Motor neuron (in vitro differentiated cells): ENCODE data around the gene CBL. TPM values are rescaled to one million over a fixed set of nuclear protein-coding genes. Genes with fewer than 3 reads are reported as not detected.

ENCODE experiments used
- ATAC-seq, 8 experiments: fragments of 200-7000 bp; cut with Tn5 transposase; replicated peaks in 6 of 8; 2 replicates each; pipeline ENCODE4 v1.8.0; 2021; ENCODE audit warnings: mild to moderate bottlenecking in 8 of 8, moderate library complexity in 8 of 8
- H3K27ac ChIP-seq, 2 donors: fragments of 250-450 bp; sonication (Bioruptor Pico); 2 replicates each; pipeline ENCODE4 v1.9.0; 2021; ENCODE audit warnings: antibody characterized with exemption in 2 of 2, mild to moderate bottlenecking in 2 of 2, moderate library complexity in 1 of 2
- H3K4me1 ChIP-seq, 2 donors: fragments of 250-450 bp; sonication (Bioruptor Pico); replicated peaks in 1 of 2; 2 replicates each; pipeline ENCODE4 v1.6.1; 2021; ENCODE audit warnings: antibody characterized with exemption in 2 of 2, mild to moderate bottlenecking in 2 of 2, moderate library complexity in 1 of 2
- H3K4me3 ChIP-seq, 5 donors: fragments of 250-450 bp; sonication (Bioruptor Pico); 2 replicates each; pipeline ENCODE4 v1.9.0; 2021; ENCODE audit warnings: antibody characterized with exemption in 5 of 5, mild to moderate bottlenecking in 5 of 5, moderate library complexity in 4 of 5
- WGBS, 10 experiments: fragments of 450-650 bp; shearing (Covaris generic); methylation state at CpG; one replicate each; pipeline ENCODE4 v1.0.0; 2022; 5-methylcytosine and 5-hydroxymethylcytosine counted together
- in situ Hi-C, 9 experiments: fragments of 400-800 bp; cut with MboI; loops; one replicate each; pipeline ENCODE4 v1.15.0; 2021; ENCODE audit warnings: low sequenced_read_pairs in 9 of 9, low pct_unique_long_range_greater_than_20kb in 2 of 9; ENCODE audit not compliant: unreplicated experiment in 9 of 9
- total RNA-seq, 8 experiments: library from RNA; unstranded; fragments of 300-600 nt; gene quantifications; 2 replicates each; pipeline versions ENCODE4 v1.2.3 to v1.2.4, GENCODE V29; 2022

The CBL gene
- total RNA-seq, 8 experiments from 2014 or later = 5.1 to 19.3 (median 13.9) TPM

GRCh38 chr11:119300198-119300964, 94.2 kb downstream of the CBL start:
- WGBS, 10 experiments = 71 to 100% (median 93%) methylated on average over 1 to 3 of the region's 3 CpGs; no CpG with 5 or more reads in 3 of the 10 experiments
- in situ Hi-C loops = no loop called here

DNA sequence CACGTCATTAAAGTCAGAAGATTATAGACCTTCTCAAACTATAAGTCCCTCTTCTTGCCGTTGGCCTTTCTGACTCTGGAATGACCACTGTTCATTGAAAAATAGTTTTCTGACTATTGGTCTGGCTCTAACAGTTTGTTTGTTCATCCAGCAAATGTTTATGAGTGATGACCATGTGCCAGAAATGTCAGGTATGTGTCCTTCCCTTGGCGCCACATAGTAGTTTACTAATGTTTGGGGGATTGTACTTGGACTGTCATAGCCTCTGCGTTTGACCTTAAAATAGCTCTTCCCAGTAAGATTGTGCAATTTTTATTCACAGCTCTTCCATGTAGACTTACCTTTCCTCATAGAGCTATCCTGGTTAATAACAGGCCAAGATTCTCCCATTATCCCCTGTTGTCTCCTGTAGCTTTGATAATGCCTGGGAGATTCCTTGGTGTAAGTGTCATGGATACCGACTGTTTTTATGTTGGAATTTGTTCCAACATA, 97.1 kb downstream of the CBL start:
- in situ Hi-C loops = no loop called here
- ATAC-seq = no peak
- Histone ChIP-seq H3K27ac (no peak overlapping the region), H3K4me3 (no peak overlapping the region), H3K4me1 (no peaks in the 10 kb centered on the region)
- 81 to 100% (median 94%) methylated on average over 2 to 5 of the region's 5 CpGs; no CpG with 5 or more reads in 1 of the 10 experiments for WGBS, 10 experiments

More at GRCh38 chr11:119300198-119300964, 94.2 kb downstream of the CBL start:
- Histone ChIP-seq H3K4me3 (no peak overlapping the region), H3K4me1 (no peaks in the 10 kb centered on the region), H3K27ac (no peak overlapping the region)
- ATAC-seq = peak in 1 of 8 experiments; percentile 49

DNA sequence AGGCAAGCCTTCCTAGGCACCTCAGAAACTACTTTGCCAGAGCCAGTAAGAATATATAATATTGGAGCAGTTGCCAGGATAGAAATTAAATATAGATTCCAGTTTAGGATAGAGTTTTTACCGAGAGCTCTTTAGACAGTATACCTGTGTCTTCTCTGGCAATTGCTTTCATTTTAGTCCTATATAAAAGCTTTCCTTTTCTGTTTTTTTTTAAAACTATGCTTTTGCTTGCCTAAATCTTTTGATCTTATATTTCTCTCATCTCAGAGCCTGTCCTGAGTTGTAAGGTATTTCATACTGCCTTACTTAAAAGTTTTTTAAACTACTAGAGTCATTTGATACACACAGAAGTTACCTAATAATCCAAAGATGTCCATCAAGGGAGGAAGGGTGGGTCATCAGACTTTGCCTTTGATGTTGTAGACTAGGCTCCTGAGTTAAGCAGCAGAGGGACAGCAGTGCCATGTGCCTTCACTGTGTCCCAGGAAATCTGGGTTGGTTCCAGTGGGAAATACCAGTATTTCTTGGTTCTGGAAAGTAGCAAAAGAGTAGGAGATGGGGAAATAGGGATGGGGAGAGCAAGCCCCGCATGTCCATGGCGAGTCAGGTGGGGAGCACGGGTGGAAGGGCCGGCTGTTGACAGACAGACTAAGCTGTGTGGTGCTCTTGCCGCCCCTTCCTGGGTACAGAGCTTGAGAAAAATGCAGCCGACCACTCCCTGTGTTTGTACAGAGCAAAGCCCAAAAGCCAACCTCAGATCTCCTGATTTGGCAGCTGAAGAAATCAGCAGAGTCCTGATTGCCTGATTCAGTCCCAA, 99.6 kb downstream of the CBL start:
- peak in 1 of 8 experiments; percentile 47 for ATAC-seq
- no peaks in the 10 kb centered on the region for H3K4me1 ChIP-seq
- no peak overlapping the region for H3K4me3 ChIP-seq
- H3K27ac ChIP-seq = no peak overlapping the region
- in situ Hi-C loops = no loop called here
- WGBS, 10 experiments = 70 to 100% (median 90%) methylated on average over 1 to 5 of the region's 7 CpGs; no CpG with 5 or more reads in 1 of the 10 experiments

DNA sequence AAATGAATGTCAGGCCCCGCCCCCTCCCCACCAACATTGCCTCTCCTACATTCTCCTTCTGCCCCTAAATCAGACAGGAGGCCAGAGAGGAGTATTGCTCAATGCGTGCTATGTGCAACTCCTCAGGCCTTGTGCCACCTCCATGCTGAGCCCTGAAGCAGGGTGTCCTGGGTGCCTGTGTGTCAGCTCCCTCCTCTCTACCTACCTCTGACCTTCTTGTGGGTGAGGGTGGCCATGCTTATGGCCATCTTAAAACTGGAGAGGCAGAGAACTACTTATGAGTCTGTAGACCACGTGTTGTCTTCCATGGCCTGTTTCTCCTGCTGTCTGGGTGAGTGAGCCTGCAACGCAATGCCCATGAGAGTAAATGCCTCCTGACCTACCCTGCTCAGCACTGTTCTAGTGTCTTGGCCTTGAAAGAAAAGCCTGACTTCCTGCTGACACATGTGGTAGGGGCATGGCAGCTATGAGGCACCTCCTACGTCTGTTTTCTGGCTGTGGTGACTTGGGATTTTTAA, 100.3 kb downstream of the CBL start:
- Histone ChIP-seq H3K4me3 (no peak overlapping the region), H3K4me1 (no peaks in the 10 kb centered on the region), H3K27ac (no peak overlapping the region)
- peak in 1 of 8 experiments; percentile 77 for ATAC-seq
- 62 to 100% (median 90%) methylated on average over 1 to 3 of the region's 5 CpGs; no CpG with 5 or more reads in 3 of the 10 experiments for WGBS, 10 experiments
- in situ Hi-C loops = no loop called here

DNA sequence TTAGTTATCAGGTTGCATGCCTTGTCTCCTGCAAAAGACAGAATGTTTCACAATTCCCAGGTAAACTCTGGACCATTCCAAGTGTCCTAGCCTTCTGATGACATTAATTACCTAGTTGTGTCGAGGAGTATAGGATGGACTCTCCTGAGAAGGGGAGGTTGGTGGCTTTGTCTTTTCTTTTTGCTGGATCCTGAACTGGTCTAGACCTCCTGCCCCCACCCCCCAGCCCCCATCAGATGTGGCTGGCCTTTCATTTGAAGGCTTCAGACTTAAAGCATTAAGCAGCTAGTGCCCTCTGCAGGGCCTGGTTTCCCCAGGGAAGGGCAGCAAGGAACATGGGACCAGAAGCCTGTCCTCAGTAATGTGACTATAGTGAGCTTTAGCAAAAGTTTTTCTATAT, 101.1 kb downstream of the CBL start:
- Histone ChIP-seq H3K4me1 (no peaks in the 10 kb centered on the region), H3K4me3 (no peak overlapping the region), H3K27ac (no peak overlapping the region)
- ATAC-seq = peak in 4 of 8 experiments; percentile 30 to 42 (median 39)
- in situ Hi-C loops = no loop called here
- WGBS, 10 experiments = 33% methylated on average over 1 of the region's 1 CpG; no CpG with 5 or more reads in 9 of the 10 experiments

DNA sequence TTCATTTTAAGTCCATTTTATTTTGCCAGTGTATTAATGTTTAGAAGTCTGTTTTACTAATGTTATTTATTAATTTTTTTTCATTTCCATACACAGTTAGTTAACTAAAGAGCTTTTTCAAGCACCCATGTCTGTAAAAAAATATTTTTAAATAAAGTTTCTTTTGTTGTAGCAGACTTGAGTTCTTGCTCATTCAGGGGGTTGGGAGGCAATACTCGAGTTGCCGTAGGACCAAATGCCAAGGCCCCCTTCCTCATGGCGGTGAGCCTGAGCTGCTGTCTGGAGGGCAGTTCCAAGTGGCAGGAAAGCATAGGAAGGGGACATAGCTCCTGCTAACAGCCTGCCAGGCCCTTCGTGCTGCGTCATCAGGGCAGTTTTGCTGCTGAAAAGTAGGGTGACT, 101.8 kb downstream of the CBL start:
- ATAC-seq = no peak
- no peak overlapping the region for H3K27ac ChIP-seq
- in situ Hi-C loops = no loop called here
- H3K4me3 ChIP-seq = no peak overlapping the region
- WGBS, 10 experiments = 20 to 97% (median 90%) methylated on average over 1 to 4 of the region's 5 CpGs; no CpG with 5 or more reads in 3 of the 10 experiments
- H3K4me1 ChIP-seq = no peaks in the 10 kb centered on the region

GRCh38 chr11:119309411-119309810, 103.3 kb downstream of the CBL start:
- Histone ChIP-seq H3K4me1 (no peaks in the 10 kb centered on the region), H3K4me3 (no peak overlapping the region), H3K27ac (no peak overlapping the region)
- in situ Hi-C loops = no loop called here
- ATAC-seq = no peak
- WGBS, 10 experiments = 40 to 100% (median 87%) methylated on average over 1 to 6 of the region's 11 CpGs; no CpG with 5 or more reads in 6 of the 10 experiments

DNA sequence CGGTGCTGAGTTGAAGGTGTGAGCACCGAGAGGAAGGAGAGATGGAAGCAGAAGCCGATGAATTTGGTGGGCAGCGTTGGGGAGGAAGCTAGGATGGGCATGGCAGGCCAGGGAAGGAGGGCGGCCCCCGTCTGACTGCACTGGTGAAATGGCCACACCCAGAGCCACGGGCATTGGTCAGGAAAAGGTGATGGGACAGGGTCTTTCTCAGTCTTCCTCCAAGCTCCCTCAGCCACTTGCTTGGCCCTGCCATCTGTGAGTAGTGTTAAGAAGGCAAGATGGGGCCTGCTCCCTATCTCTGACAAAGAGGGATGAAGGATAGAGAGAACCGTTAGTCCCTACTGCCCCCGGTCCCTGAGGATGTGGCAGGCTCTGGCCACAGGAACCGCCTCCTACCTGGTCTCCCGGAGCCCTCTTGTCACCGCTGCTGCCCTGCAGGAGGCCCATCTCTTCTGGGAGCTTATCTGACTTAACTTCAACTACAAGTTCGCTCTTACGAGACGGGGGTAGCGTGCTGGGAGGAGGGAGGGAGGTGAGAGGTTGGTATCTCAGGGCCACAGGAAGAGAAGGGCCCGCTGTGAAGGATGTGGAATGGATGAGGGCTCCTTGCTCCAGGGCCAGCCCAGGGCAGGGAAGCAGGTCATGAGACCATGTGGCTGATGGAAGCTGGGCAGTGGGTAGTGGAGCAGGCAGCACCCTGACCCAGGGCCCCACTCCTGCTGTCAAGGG, 104.0 kb downstream of the CBL start:
- ATAC-seq = no peak
- H3K4me1 ChIP-seq = peaks cover 1 to 2% of the 10 kb centered on the region in 2 donors
- H3K4me3 ChIP-seq = no peak overlapping the region
- in situ Hi-C loops = no loop called here
- no peak overlapping the region for H3K27ac ChIP-seq
- WGBS, 10 experiments = 73 to 100% (median 80%) methylated on average over 1 to 8 of the region's 17 CpGs; no CpG with 5 or more reads in 2 of the 10 experiments

DNA sequence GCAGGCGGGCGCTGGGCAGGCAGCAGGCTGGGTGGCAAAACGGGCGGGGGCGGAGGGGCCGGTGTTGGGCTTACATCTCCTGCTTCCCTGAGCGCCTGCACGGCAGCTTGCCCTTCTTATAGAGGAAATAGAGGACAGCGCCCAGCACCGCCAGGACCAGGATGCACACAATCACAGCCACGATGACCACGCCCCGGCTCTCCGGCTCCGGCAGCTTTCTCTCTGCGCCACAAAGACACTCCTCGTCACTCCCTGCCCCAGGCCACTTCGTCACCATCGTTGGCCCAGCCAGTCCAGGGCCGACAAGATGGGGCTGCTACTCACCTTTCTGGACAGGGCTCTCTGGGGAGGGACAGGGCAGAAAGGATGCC, 104.5 kb downstream of the CBL start:
- H3K27ac ChIP-seq = no peak overlapping the region
- no peak overlapping the region for H3K4me3 ChIP-seq
- ATAC-seq = no peak
- WGBS, 10 experiments = 60 to 90% methylated on average over 1 to 8 of the region's 20 CpGs; no CpG with 5 or more reads in 8 of the 10 experiments
- in situ Hi-C loops = no loop called here
- peaks cover 7 to 8% of the 10 kb centered on the region in 2 donors for H3K4me1 ChIP-seq

DNA sequence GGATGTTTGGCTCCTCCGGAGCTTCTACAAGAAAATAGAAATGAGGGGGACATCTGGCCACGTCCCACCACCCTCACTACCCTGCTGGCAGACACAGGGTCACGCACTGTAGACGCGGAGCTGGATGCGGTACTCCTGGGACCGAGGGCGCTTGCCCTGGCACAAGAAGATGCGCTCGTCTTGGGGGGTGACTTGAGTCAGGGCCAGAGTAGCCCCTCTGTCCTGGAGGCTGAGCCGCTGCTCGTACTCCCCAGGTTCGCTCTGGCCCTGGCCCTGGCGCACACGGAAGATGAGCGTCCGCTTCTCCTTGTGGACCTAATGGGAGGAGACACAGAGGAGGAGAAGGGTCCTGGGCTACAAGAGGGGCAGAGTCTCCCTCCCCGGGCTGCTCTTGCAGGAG, 108.6 kb downstream of the CBL start:
- H3K4me3 ChIP-seq = no peak overlapping the region
- ATAC-seq = no peak
- no peak overlapping the region for H3K27ac ChIP-seq
- peaks cover 34 to 37% of the 10 kb centered on the region in 2 donors for H3K4me1 ChIP-seq
- 87% methylated on average over 4 of the region's 18 CpGs; no CpG with 5 or more reads in 9 of the 10 experiments for WGBS, 10 experiments
- in situ Hi-C loops = no loop called here

- in situ Hi-C loops = no loop called here
- Histone ChIP-seq H3K4me3 (peak overlapping the region; percentile 32 to 81 (median 38)), H3K4me1 (peaks cover 40 to 44% of the 10 kb centered on the region in 2 donors), H3K27ac (no peak overlapping the region)
- 0 to 40% (median 10%) methylated on average over 1 to 5 of the region's 29 CpGs; no CpG with 5 or more reads in 5 of the 10 experiments for WGBS, 10 experiments
- peak in 4 of 8 experiments; percentile 7 to 30 (median 16) for ATAC-seq
Observed at GRCh38 chr11:119315131-119316015, 109.2 kb downstream of the CBL start.
